DOHH2 (cell line): Measurements from ENCODE around the gene NAA50.

Experiments used
- CTCF ChIP-seq: fragments of 200-600 bp; sonication (generic); IDR thresholded peaks from one replicate; pipeline ENCODE4 v1.5.1; 2014; ENCODE audit warnings: antibody characterized with exemption, mild to moderate bottlenecking, low read depth, low read length; ENCODE audit not compliant: poor library complexity, severe bottlenecking
- EZH2phosphoT487 ChIP-seq: fragments of 200-600 bp; sonication (generic); IDR thresholded peaks from 2 replicates; pipeline ENCODE4 v1.6.1; 2017; ENCODE audit warnings: borderline replicate concordance, mild to moderate bottlenecking, antibody characterized with exemption, low read length, moderate library complexity, mixed read lengths

GRCh38 chr3:113773381-113773780 lies 27.3 kb upstream of the NAA50 start:
- TF ChIP-seq CTCF (no peak), EZH2phosphoT487 (no peak)
